HG03139 (cell line): Measurements from ENCODE around the gene HNRNPC.
"Not testable (repeated sequence)": the region's sequence is repeated elsewhere in the genome, so short reads cannot be mapped to it uniquely, and the experiment has no call there.

ENCODE experiments used
- ATAC-seq: cut with Tn5 transposase; IDR thresholded peaks from one replicate; pipeline ENCODE4 v1.9.1; 2021; ENCODE audit not compliant: unreplicated experiment

The HNRNPC gene

DNA sequence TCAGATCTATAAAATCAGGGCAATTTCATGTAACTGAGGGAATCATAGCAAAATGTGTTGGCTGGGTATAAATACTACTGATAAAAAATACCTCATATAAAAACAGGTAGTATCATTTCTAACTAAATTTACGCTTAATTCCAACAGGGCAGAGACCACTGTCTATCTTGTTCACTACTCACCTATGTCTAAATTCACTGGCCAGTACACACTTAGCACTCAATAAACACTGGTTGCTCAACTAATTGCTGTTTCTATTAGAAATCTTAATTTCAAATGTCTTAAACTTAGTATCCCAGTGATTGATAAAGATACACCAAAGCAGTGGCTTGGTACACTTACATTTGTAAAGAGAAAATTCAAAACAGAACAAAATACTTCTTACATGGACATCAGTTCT lies 55.6 kb downstream of the HNRNPC start:
- ATAC-seq: no peak

GRCh38 chr14:21212824-21213223 lies 56.4 kb downstream of the HNRNPC start:
- ATAC-seq: not testable (repeated sequence)

- no peak for ATAC-seq
These were observed 57.7 kb downstream of the HNRNPC start for GRCh38 chr14:21211509-21211908.

- ATAC-seq: no peak
These were observed 59.2 kb downstream of the HNRNPC start for GRCh38 chr14:21210023-21210422.

DNA sequence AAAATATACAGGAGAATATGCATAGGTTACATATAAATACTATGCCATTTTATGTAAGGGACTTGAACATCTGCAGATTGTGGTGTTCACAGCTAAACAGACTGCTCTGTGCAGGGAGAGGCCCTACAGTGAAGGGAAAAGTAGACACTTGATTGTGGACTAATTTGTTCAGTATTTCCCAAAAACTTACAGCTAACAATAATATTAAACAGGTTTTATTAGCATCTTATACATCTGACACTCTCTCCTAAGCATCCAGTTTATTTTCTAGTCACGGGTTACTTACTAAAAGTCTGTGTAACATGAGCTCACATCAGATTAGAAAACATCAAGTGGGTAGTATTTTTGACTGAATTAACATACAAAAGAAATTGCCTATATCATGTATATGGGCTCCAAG lies 60.1 kb downstream of the HNRNPC start:
- ATAC-seq: no peak

GRCh38 chr14:21208554-21208953 lies 60.7 kb downstream of the HNRNPC start:
- no peak for ATAC-seq

DNA sequence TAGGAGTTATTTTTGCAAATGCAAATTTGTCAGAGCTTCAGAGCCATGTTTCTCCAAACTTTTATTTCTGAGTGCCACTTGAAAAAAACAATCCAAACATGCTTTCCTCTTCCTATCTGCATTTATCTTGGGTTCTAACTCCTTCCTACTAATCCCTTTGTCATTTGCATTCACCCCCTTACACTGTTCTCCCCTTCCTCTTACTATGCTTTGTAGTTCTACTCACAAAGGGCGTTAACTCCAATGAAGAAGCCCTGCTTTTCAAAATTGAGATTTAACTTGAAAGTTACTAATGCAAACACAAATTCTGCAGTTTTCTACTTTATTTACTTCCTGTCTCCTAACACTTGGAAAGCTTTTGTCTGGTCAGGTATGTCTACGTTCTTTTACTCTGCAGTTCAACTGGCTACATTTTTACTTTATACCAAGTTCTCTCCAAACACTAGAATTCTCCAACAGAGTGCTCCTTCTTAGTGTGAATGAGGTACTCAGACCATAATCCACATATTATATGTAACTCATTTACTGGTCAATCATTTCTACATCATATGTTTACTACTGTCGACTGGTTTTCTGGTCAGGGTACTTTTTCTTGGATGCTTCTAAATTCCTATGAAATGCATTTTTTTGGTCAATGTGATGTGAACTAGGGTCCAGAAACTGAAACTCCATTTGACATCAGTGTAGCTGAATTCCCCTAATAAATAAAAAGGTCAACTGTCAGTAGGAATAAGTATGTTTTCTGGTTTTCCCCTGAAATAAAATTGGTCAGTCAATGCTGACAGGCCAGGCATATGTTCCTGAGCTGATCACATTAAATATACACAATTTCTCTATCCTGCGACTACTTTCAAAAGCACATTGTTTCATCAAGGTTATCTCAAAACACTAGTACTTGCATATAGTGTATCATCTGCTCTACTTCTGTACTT lies 62.2 kb downstream of the HNRNPC start:
- ATAC-seq: no peak

DNA sequence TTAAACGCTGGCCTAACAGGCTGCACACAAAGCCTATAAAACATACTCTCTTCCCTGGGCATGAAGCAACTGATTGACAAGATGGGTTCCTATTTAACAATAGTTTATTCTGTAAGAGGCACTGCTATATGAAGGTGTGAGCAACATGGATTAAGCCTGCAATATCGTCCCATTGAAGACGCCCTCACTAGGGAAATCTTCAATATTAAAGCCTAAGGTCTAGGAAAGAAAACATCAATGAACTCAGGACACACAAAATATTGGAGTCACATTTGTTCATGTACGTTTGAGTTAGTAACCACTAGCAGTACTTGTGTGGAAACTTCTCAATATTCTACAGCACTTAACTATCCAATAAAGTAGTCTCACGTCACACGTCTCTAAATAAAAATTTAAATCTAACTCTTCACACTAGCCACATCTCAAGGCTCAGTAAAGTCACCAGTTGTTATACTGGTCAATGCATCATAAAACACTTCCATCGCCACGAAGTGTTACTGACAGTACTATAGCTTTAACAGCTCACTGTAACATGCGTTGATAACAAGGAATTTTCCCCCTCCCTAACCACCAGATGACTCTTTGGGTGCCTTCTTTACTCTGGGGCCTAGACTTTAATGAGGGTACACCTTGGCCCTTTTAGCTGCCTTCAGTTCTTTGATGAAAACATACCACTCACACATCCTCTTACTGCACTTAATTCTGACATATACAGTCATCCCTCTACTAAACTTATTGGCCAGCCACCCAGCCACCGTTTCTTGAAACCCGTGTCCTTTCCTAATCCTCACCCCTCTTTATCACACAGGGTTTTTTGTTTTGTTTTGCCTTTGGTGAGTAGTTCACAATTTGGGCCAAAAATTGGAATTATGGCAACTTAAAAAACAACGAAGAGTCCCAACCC lies 63.3 kb downstream of the HNRNPC start:
- no peak for ATAC-seq

DNA sequence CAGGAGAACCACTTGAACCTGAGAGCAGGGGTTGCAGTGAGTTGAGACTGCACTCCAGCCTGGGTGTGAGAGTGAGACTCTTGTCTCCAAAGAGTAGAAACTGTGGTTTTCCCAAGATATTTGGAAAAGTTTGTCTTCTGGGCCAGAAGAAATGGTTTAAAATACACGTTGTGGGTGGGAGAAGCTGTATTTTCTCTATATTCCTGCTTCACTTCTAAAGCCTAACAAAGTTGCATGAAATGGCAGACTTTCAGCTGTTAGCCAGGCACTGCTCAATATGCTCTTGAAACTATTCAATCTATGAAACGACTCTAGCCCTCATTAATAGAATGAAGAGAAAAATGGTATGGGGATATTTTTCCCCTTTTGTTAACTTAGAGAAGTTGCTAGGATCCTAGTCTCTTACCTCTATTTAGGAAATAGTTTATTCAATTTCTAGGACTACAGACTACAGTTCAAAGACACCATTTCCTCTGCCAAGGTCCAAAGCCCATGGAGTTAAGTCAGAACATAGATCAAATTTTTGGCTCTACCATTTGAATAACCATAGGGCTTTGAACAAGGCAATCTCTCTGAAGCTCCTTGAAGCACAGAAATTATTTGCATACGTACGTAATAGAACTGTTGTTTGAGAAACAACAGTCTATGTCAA lies 64.1 kb downstream of the HNRNPC start:
- ATAC-seq: no peak

GRCh38 chr14:21204167-21205025 lies 64.8 kb downstream of the HNRNPC start:
- ATAC-seq: no peak

GRCh38 chr14:21203470-21204166 lies 65.6 kb downstream of the HNRNPC start:
- ATAC-seq: no peak

DNA sequence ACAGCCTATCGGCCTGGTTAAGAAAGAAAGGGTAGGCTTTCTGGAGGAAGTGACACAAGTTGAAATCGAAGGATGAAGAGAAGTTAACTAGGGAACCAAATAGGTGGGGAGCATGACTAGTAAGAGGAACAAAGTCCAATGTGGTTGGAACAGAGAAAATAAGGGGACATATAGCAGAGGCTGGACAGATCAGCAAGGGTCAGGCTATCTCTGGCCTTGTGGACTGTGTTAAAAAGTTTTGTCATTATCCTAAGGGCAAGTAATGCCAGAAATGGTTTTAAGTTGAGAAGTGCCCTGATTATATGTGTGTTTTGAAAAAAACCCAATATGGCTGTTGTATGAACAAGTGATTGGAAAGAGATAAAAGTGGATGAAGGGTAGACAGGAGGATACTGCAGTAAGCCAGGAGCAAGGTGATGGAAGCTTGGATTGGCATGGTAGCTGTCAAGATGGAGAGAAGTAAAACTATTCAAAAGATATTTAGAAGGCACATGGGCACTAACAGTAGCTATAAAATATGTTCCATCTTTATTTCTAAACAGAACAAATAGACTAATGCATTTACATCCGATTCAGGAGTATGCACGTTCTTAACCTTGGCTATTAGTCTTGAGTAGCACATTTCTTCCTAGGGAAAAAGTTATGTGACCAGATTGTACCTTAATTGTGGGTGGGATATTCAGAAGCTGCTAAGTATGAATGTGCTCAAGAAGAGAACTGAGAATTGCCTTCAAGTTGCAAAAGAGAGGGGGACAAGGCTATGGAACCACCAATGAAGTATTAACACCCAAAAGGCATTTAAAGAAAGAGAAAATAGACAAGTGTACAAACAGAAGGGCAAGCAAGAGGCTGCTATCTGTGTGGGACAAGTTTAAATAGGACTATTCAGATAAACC lies 66.5 kb downstream of the HNRNPC start:
- ATAC-seq: no peak

DNA sequence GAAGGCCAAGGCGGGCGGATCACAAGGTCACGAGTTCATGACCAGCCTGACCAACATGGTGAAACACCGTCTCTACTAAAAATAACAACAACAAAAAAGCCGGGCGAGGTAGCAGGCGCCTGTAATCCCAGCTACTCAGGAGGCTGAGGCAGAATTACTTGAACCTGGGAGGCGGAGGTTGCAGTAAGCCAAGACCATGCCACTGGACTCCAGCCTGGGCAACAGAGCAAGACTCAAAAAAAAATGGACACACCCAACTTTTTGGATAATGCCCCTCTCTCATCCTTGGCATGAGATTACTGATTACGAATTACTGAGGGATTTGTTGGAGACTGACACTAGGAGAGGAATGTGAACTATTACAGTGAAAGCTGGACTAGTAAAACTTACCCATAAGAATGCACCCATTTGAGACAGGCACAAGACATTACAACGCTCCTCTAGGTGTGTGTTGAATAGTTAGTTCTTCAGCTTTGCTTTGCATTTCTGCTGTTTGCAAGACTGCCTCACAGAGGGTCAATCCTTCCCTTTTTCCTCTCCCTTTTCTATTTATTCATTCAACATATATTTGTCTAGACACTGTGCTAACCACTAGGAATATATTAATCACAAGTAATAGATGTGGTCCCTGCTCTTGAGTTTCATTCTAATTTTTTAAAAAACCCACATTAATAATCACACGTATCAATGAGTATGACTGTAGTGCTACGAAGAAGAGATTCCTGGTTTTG lies 67.3 kb downstream of the HNRNPC start:
- no peak for ATAC-seq

DNA sequence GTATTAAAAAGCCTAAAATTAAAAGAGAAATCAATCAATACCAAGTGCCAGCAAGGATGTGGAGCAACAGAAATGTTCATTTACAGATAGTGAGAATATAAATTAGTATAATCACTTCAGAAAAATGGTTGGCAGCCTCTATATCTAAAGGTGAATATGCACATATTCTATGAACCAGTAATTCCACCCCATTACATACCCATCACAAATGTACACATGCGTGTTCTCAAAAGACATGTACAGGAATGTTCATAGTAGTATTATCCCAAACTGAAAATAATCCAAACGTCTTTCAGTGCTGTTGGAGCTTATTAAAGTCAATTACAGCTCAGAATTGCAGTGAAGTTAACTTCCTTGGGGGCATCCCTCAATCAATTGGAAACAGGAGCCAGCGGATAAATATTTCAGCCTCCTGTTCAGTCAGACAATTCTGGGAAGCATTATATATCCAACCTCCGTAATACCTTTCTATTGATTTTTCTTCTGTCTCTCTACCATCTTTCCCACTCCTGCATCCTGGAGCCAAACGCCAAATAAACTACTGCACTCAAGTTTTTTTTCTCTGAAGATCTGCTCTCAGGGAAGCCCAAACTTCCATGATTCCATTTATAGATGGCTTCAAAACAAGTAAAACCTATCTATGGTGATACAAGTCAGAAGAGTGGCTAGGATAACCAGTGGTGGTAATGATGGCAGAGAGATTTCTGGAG lies 68.3 kb downstream of the HNRNPC start:
- no peak for ATAC-seq

DNA sequence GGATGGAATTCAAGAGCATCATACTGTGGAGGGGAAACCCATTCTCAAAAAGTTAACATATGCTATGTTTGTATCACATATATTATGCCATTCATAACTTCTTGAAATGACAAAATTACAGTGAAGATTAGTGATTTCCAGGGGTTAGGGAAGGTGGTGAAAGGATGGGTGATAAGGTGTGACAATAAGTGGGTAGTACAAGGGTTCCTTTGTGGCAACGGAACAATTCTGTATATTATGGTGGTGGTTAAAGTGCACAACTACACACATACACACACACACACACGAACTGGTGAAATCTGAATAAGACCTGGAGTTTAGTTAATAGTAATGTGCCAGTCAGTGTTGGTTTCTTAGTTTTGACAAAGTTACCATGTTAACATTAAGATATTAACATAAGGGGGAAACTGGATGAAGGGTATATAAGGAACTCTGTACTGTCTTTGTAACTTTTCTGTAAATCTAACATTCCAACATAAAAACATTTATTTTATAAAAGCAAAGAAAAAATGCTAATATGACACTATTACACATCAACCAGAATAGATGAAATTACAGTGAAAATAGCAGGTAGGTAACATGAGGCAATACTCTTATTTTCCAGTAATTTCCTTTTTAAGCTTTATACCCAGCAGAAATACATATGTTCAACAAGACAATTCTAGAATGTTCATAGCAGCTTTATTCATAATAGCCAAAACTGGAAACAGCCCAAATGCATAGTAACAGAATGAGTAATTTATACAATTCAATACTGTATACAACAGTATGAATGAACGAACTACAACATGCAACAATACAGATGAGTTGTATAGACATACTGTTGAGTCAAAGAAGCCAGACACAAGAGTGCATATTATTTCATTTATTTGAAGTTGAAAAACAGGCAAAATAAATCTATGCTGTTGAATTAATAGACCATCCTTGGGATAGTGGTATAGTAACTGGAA lies 69.4 kb downstream of the HNRNPC start:
- no peak for ATAC-seq

DNA sequence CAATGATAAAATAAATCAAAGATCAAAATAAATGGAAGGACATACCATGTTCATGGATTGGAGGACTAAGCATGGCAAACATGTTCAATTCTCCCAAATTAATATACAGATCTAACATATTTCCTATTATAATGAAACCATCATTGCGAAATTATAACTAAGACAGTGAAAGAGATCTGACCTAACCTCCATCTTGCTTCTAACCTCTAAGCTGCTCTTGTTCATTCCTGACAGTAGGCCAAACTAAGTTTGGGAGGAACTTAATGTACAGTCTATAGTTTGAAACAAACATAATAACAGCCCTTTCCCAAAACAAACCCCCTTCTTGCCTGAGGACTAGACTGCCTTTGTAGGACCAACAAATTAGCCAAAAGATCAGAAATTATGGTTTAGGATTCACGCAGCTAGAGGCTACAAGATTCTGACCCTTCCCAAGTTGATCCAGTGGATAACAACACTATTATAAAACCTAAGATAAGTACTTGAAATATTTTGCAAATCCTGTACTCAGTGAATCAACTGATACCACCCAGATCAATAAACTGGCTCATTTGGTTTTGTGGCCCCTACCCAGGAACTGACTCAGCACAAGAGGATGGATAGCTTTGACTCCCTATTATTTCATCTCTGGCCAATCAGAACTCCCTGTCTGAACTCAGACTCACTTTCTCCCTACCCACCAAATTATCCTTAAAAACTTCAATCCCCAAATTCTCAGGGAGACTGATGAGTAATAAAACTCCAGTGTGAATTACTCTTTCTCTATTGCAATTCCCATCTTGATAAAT lies 71.6 kb downstream of the HNRNPC start:
- ATAC-seq: no peak
